ENCODE results near the gene MMP28.

DNA sequence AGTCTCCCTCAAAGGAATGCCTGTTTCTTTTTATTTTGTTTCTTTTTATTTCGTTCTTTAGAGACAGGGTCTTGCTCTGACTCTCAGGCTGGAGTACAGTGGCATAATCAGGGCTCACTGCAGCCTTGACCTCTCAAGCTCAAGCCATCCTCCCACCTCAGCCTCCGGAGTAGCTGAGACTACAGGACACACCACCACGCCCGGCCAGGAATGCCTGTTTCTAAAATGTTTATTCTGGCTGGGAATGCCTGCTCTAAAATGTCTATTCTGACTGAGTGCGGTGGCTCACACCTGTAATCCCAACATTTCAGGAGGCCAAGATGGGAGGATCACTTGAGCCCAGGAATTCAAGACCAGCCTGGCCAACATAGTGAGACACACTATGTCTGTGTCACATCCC, 2.5 kb upstream of the MMP28 start:
- TF ChIP-seq, protein P1, sequence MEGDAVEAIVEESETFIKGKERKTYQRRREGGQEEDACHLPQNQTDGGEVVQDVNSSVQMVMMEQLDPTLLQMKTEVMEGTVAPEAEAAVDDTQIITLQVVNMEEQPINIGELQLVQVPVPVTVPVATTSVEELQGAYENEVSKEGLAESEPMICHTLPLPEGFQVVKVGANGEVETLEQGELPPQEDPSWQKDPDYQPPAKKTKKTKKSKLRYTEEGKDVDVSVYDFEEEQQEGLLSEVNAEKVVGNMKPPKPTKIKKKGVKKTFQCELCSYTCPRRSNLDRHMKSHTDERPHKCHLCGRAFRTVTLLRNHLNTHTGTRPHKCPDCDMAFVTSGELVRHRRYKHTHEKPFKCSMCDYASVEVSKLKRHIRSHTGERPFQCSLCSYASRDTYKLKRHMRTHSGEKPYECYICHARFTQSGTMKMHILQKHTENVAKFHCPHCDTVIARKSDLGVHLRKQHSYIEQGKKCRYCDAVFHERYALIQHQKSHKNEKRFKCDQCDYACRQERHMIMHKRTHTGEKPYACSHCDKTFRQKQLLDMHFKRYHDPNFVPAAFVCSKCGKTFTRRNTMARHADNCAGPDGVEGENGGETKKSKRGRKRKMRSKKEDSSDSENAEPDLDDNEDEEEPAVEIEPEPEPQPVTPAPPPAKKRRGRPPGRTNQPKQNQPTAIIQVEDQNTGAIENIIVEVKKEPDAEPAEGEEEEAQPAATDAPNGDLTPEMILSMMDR (IDR thresholded peaks at IDR 0.05; ENCODE audit: insufficient read depth, low read length, poor library complexity, severe bottlenecking), result no peak
- no peak for TF ChIP-seq EZH2phosphoT487 (conservative IDR thresholded peaks at IDR 0.05; ENCODE audit: low read length)
